Erythroblast (primary cell): ENCODE data around the gene LRMDA.

Source experiments
- GATA1 ChIP-seq: IDR thresholded peaks from 2 replicates; pipeline ENCODE4 v1.6.1; 2011; ENCODE audit warnings: low read depth, mild to moderate bottlenecking, control low read depth, low read length, moderate library complexity
- POLR2A ChIP-seq: IDR thresholded peaks from 2 replicates; pipeline ENCODE4 v1.6.1; 2011; ENCODE audit warnings: mild to moderate bottlenecking, low read length

DNA sequence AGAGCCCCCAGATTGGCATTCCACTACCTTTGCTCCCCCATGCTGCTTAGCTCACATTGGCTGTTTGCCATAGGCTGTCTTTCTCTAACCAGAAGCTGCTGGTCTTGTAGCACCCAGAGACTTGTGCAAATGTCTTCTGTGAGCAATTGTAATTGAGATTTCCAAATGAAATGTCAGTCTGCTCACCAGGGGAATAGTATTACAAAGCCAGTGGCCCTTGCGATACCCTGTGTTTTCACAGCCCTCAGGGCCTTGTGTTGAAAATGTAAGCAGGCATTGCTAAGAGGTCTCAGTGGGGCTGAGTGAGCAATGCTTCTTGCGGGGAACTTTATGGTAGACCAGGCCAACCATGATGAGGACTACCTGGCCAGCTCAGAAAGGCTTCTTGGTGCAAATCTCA is 746.5 kb downstream of the LRMDA start:
- TF ChIP-seq POLR2A (no peak), GATA1 (no peak)
